A673 (cell line): Measurements from ENCODE around the gene SOX30. TPM values are rescaled to one million over a fixed set of nuclear protein-coding genes. Genes with fewer than 3 reads are reported as not detected.

Experiments
- BruUV-seq: library from RNA; stranded (reverse); fragments of 400-500 nt; replicated peaks from 2 replicates; lab custom pipeline; 2021; lab: Mats Ljungman, UMichigan
- CTCF ChIA-PET: fragments of 300-600 bp; sonication (Branson Sonifier 250); formaldehyde crosslinking; loops from one replicate; lab custom pipeline; 2022; ENCODE audit warnings: antibody characterized with exemption; lab: Charles Lee
- POLR2A ChIA-PET: fragments of 300-600 bp; sonication (Branson Sonifier 250); formaldehyde crosslinking; loops from one replicate; lab custom pipeline; 2022; ENCODE audit warnings: antibody characterized with exemption; ENCODE audit not compliant: low non-redundant PET; lab: Charles Lee
- DNase-seq: peaks from one replicate; pipeline ENCODE4 v3.0.0-alpha.2; 2015; ENCODE audit warnings: low spot score
- H3K27ac ChIP-seq: fragments of 200-600 bp; sonication (generic); 2 replicates; pipeline ENCODE4 v1.5.1; 2016; ENCODE audit warnings: mixed run types, low read depth, mild to moderate bottlenecking, mixed read lengths, antibody characterized with exemption, low read length; ENCODE audit not compliant: poor library complexity, severe bottlenecking
- H3K27me3 ChIP-seq: fragments of 200-600 bp; sonication (generic); replicated peaks from 2 replicates; pipeline ENCODE4 v1.6.1; 2017; ENCODE audit warnings: mixed run types, low read depth, mild to moderate bottlenecking, mixed read lengths, antibody characterized with exemption, low read length; ENCODE audit not compliant: insufficient read depth, poor library complexity
- H3K36me3 ChIP-seq: fragments of 200-600 bp; sonication (generic); 2 replicates; pipeline ENCODE4 v1.6.1; 2016; ENCODE audit warnings: mixed run types, mild to moderate bottlenecking, mixed read lengths, antibody characterized with exemption, low read length; ENCODE audit not compliant: insufficient read depth, poor library complexity, severe bottlenecking
- H3K4me1 ChIP-seq: fragments of 200-600 bp; sonication (generic); 2 replicates; pipeline ENCODE4 v1.6.1; 2017; ENCODE audit warnings: mixed run types, mild to moderate bottlenecking, mixed read lengths, antibody characterized with exemption, low read length; ENCODE audit not compliant: insufficient read depth, poor library complexity, severe bottlenecking
- H3K4me3 ChIP-seq: fragments of 200-600 bp; sonication (generic); 2 replicates; pipeline ENCODE4 v1.5.1; 2016; ENCODE audit warnings: low read depth, mixed run types, mild to moderate bottlenecking, mixed read lengths, low read length; ENCODE audit not compliant: poor library complexity, severe bottlenecking
- H3K9me3 ChIP-seq: fragments of 200-600 bp; sonication (generic); 2 replicates; pipeline ENCODE4 v1.6.1; 2016; ENCODE audit warnings: mixed run types, low read depth, mild to moderate bottlenecking, mixed read lengths, antibody characterized with exemption, low read length; ENCODE audit not compliant: poor library complexity, severe bottlenecking
- CTCF ChIP-seq: fragments of 300-800, 200-600 bp; sonication (generic); conservative IDR thresholded peaks from 2 replicates; pipeline ENCODE4 v1.5.1; 2017; ENCODE audit warnings: low read depth, mild to moderate bottlenecking, antibody characterized with exemption, low read length, moderate library complexity, mixed read lengths
- EZH2 ChIP-seq: fragments of 200-600 bp; sonication (generic); IDR thresholded peaks from 2 replicates; pipeline ENCODE4 v1.6.1; 2017; ENCODE audit warnings: borderline replicate concordance, low read depth, mild to moderate bottlenecking, mixed read lengths, antibody characterized with exemption, low read length; ENCODE audit not compliant: poor library complexity, severe bottlenecking
- intact Hi-C: fragments of 100-400 bp; cut with micrococcal nuclease; formaldehyde crosslinking; loops from one replicate; pipeline ENCODE4 v1.10.0; 2022; ENCODE audit not compliant: unreplicated experiment
- total RNA-seq: library from RNA; stranded (reverse); gene quantifications from 2 replicates; pipeline ENCODE4 v1.2.3, GENCODE V29; 2021

SOX30 gene
- total RNA-seq, 1 experiment from 2014 or later: not detected

GRCh38 chr5:157624144-157624543 is 28.1 kb downstream of the SOX30 start:
- no peaks in the 10 kb centered on the region for H3K4me1 ChIP-seq
- TF ChIP-seq EZH2 (no peak), CTCF (no peak)
- no peaks in the 10 kb centered on the region for H3K36me3 ChIP-seq
- ChIA-PET POLR2A (no interaction called here), CTCF (no interaction called here)
- no TSS peak for BruUV-seq
- no peaks in the 10 kb centered on the region for H3K9me3 ChIP-seq
- intact Hi-C loops: no loop called here
- no peak for DNase-seq
- H3K4me3 ChIP-seq: no peak overlapping the region
- H3K27ac ChIP-seq: no peak overlapping the region
- H3K27me3 ChIP-seq: peaks cover 3% of the 10 kb centered on the region

GRCh38 chr5:157620776-157621175 is 31.5 kb downstream of the SOX30 start:
- peaks cover 3% of the 10 kb centered on the region for H3K27me3 ChIP-seq
- no peaks in the 10 kb centered on the region for H3K36me3 ChIP-seq
- BruUV-seq: no TSS peak
- no peak for DNase-seq
- ChIA-PET POLR2A (no interaction called here), CTCF (no interaction called here)
- H3K27ac ChIP-seq: no peak overlapping the region
- intact Hi-C loops: no loop called here
- H3K4me3 ChIP-seq: no peak overlapping the region
- H3K4me1 ChIP-seq: no peaks in the 10 kb centered on the region
- TF ChIP-seq CTCF (no peak), EZH2 (no peak)
- no peaks in the 10 kb centered on the region for H3K9me3 ChIP-seq

- H3K36me3 ChIP-seq: no peaks in the 10 kb centered on the region
- TF ChIP-seq EZH2: no peak
- ChIA-PET CTCF (no interaction called here), POLR2A (no interaction called here)
- intact Hi-C loops: no loop called here
- BruUV-seq: no TSS peak
- DNase-seq: no peak
- H3K27ac ChIP-seq: no peak overlapping the region
- H3K4me1 ChIP-seq: no peaks in the 10 kb centered on the region
- H3K4me3 ChIP-seq: no peak overlapping the region
- H3K27me3 ChIP-seq: no peaks in the 10 kb centered on the region
- no peaks in the 10 kb centered on the region for H3K9me3 ChIP-seq
These were observed 34.0 kb downstream of the SOX30 start for GRCh38 chr5:157618191-157618765.

GRCh38 chr5:157616785-157617184 is 35.5 kb downstream of the SOX30 start:
- no peaks in the 10 kb centered on the region for H3K27me3 ChIP-seq
- POLR2A ChIA-PET: no interaction called here
- DNase-seq: no peak
- no peak overlapping the region for H3K27ac ChIP-seq
- no peaks in the 10 kb centered on the region for H3K9me3 ChIP-seq
- TF ChIP-seq CTCF: no peak
- TF ChIP-seq EZH2: no peak
- intact Hi-C loops: no loop called here
- CTCF ChIA-PET: no interaction called here
- no peaks in the 10 kb centered on the region for H3K4me1 ChIP-seq
- H3K4me3 ChIP-seq: no peak overlapping the region
- no TSS peak for BruUV-seq
- H3K36me3 ChIP-seq: no peaks in the 10 kb centered on the region
